CD4-positive, alpha-beta T cell (primary cell): ENCODE data around the gene RERE. TPM values are rescaled to one million over a fixed set of nuclear protein-coding genes. Genes with fewer than 3 reads are reported as not detected.

Experiments used
- ATAC-seq: fragments of 200-7000 bp; cut with Tn5 transposase; one replicate; pipeline ENCODE4 v1.10.0; 2022; ENCODE audit warnings: mild to moderate bottlenecking; ENCODE audit not compliant: poor library complexity
- CTCF ChIA-PET: fragments of 350-600 bp; sonication (Branson Sonifier 250); formaldehyde crosslinking; loops from one replicate; lab custom pipeline; 2021; ENCODE audit warnings: antibody characterized with exemption, inconsistent platforms; lab: Charles Lee
- POLR2A ChIA-PET: fragments of 350-600 bp; sonication (Branson Sonifier 250); formaldehyde crosslinking; loops from one replicate; lab custom pipeline; 2021; ENCODE audit warnings: antibody characterized with exemption, inconsistent platforms; lab: Charles Lee
- DNase-seq, 14 experiments: peaks; one replicate each; pipeline ENCODE4 v3.0.0-alpha.2; 2013 to 2020; ENCODE audit warnings: mixed read lengths in 2 of 14
- H3K27ac ChIP-seq, 2 donors: one replicate each; pipeline versions ENCODE4 v1.5.1 to v1.7.0; 2013; ENCODE audit warnings: low read length in 2 of 2, low read depth in 1 of 2, mild to moderate bottlenecking in 1 of 2
- H3K27me3 ChIP-seq, 2 experiments: 1 replicate in 1 of 2; 2 replicates in 1 of 2; pipeline versions ENCODE4 v1.6.1 to v1.7.0; 2013; ENCODE audit warnings: low read length in 2 of 2, control low read depth in 1 of 2, mild to moderate bottlenecking in 1 of 2, moderate library complexity in 1 of 2; ENCODE audit not compliant: insufficient read depth in 2 of 2, control insufficient read depth in 1 of 2
- H3K36me3 ChIP-seq: one replicate; pipeline ENCODE4 v1.6.1; 2013; ENCODE audit warnings: low read length, control low read depth; ENCODE audit not compliant: insufficient read depth
- H3K4me1 ChIP-seq: one replicate; pipeline ENCODE4 v1.6.1; 2013; ENCODE audit warnings: low read length, control low read depth; ENCODE audit not compliant: insufficient read depth
- H3K4me3 ChIP-seq: one replicate; pipeline ENCODE4 v1.5.1; 2013; ENCODE audit warnings: mild to moderate bottlenecking, low read length, moderate library complexity
- H3K9me3 ChIP-seq, 2 experiments: 1 replicate in 1 of 2; 2 replicates in 1 of 2; pipeline versions ENCODE4 v1.6.1 to v1.7.0; 2013; ENCODE audit warnings: low read length in 2 of 2, mild to moderate bottlenecking in 2 of 2, control low read depth in 1 of 2, moderate library complexity in 1 of 2; ENCODE audit not compliant: control insufficient read depth in 1 of 2, insufficient read depth in 1 of 2
- H3K27ac Mint-ChIP-seq: one replicate; pipeline ENCODE4 v1.8.0; 2020; ENCODE audit warnings: mixed read lengths
- H3K27me3 Mint-ChIP-seq: one replicate; pipeline ENCODE4 v1.8.0; 2021; ENCODE audit warnings: mixed read lengths
- H3K36me3 Mint-ChIP-seq: one replicate; pipeline ENCODE4 v1.8.0; 2021; ENCODE audit warnings: low read depth, mixed read lengths
- H3K4me1 Mint-ChIP-seq: one replicate; pipeline ENCODE4 v1.8.0; 2021; ENCODE audit warnings: low read depth, mixed read lengths
- H3K4me3 Mint-ChIP-seq: one replicate; pipeline ENCODE4 v1.8.0; 2020; ENCODE audit warnings: mild to moderate bottlenecking, mixed read lengths
- H3K9me3 Mint-ChIP-seq: one replicate; pipeline ENCODE4 v1.8.0; 2020; ENCODE audit warnings: mixed read lengths
- intact Hi-C, 2 experiments: fragments of 100-400 bp; cut with DNase I in 1 of 2; cut with micrococcal nuclease in 1 of 2; formaldehyde crosslinking; loops; one replicate each; pipeline versions ENCODE4 v1.15.1 to v1.9.0; 2023 to 2025; cut with DNase I, micrococcal nuclease
- total RNA-seq, 174 experiments: library from RNA in 2 of 174; stranded (reverse) in 2 of 174; gene quantifications; one replicate each; pipeline ENCODE4 v1.2.3 and lab custom pipeline; 2021 to 2026
- TF ChIP-seq, protein P1 (sequence below): fragments of 200-600 bp; IDR thresholded peaks from one replicate; pipeline ENCODE4 v1.8.0; 2022; ENCODE audit warnings: antibody characterized with exemption, mild to moderate bottlenecking

Gene RERE
- total RNA-seq, 2 experiments from 2014 or later = 78.4 to 84.0 TPM

DNA sequence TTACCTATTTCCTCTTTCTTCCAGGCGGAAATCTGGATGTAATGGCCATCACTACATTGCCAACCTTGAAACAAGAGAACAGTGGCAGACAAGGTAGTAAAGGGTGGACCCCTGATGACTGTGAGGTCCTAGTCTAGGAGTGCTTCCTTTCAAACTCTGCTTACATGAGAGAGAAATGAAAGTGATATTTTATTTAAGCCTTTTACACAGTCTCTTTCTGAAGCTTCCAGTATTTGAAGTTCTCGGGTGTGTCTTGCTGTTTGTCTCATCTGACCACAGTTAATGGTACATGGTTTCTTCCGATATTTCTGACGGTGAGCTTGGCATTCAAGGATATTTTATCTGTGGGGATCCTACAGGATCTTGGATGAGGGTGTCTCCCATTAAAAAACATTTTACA lies 284.3 kb downstream of the RERE start:
- POLR2A ChIA-PET = interaction anchor here (0.6 to 1.9 kb wide), 4 partner anchors 10 to 109 kb away, joined by 4 to 7 read pairs (median 4); no protein-coding TSS in a partner anchor
- Mint-ChIP-seq H3K4me3 (peak overlapping the region; percentile 64), H3K27me3 (no peaks in the 10 kb centered on the region), H3K9me3 (no peaks in the 10 kb centered on the region), H3K27ac (peak overlapping the region; percentile 86), H3K4me1 (peaks cover 26% of the 10 kb centered on the region), H3K36me3 (no peaks in the 10 kb centered on the region)
- CTCF ChIA-PET = interaction anchor here (1.2 kb wide), 1 partner anchor 193 kb away, joined by 3 read pairs; no protein-coding TSS in a partner anchor
- DNase-seq (peak in 1 of 14 experiments; percentile 30), ATAC-seq (peak; percentile 71)
- Histone ChIP-seq H3K4me3 (no peak overlapping the region), H3K9me3 (no peaks in the 10 kb centered on the region), H3K27ac (peak overlapping the region in 1 of 2 donors; percentile 37), H3K4me1 (no peaks in the 10 kb centered on the region), H3K27me3 (no peaks in the 10 kb centered on the region), H3K36me3 (no peaks in the 10 kb centered on the region)
- TF ChIP-seq, protein P1, sequence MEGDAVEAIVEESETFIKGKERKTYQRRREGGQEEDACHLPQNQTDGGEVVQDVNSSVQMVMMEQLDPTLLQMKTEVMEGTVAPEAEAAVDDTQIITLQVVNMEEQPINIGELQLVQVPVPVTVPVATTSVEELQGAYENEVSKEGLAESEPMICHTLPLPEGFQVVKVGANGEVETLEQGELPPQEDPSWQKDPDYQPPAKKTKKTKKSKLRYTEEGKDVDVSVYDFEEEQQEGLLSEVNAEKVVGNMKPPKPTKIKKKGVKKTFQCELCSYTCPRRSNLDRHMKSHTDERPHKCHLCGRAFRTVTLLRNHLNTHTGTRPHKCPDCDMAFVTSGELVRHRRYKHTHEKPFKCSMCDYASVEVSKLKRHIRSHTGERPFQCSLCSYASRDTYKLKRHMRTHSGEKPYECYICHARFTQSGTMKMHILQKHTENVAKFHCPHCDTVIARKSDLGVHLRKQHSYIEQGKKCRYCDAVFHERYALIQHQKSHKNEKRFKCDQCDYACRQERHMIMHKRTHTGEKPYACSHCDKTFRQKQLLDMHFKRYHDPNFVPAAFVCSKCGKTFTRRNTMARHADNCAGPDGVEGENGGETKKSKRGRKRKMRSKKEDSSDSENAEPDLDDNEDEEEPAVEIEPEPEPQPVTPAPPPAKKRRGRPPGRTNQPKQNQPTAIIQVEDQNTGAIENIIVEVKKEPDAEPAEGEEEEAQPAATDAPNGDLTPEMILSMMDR = no peak
- intact Hi-C loops = no loop called here

DNA sequence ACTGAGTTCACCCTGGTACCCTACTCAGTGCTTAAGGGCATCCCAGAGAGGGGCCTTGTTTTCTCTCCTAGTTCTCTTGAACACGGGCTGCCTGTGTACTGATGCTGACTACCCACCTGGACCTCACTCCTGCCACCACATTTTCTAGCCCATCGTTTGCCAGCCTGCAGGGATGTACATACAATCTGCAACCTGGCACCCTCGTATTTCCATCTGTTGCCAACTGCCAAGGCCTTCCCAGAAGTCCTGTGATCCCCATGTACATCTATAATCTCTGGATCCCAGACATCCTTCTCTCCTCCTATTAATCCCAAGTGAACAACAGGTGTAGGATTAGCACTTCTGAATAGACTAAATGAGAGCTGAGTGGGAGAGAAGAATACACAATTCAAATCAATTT lies 287.5 kb downstream of the RERE start:
- TF ChIP-seq, protein P1 = no peak
- Histone ChIP-seq H3K36me3 (no peaks in the 10 kb centered on the region), H3K4me1 (peaks cover 12% of the 10 kb centered on the region), H3K27me3 (no peaks in the 10 kb centered on the region), H3K9me3 (no peaks in the 10 kb centered on the region), H3K27ac (no peak overlapping the region), H3K4me3 (no peak overlapping the region)
- Mint-ChIP-seq H3K4me1 (peaks cover 31% of the 10 kb centered on the region), H3K4me3 (no peak overlapping the region), H3K36me3 (no peaks in the 10 kb centered on the region), H3K27ac (peak overlapping the region; percentile 55), H3K27me3 (no peaks in the 10 kb centered on the region), H3K9me3 (no peaks in the 10 kb centered on the region)
- intact Hi-C loops = loop anchor here (5.0 kb wide), 4 partner anchors 38 to 573 kb away; no protein-coding TSS in a partner anchor
- no peak for ATAC-seq
- POLR2A ChIA-PET = no interaction called here
- CTCF ChIA-PET = no interaction called here
- DNase-seq = no peak

DNA sequence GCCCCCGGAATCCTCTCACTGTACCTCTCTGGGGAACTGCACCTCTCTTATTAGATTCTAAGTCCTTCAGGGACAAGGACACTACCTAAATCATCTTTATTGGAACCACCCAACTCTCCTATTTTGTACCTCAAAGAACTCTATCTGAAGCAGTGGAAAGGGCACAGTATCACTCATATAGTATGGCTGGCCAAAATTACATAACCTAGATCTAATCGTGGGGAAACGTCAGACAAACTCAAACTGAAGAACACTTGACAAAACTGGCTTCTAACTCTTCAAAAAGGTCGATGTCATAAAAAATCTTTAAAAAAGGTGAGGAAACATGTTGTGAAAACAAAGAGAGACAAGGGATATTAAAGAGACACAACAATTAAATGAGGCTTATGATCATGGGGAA lies 289.5 kb downstream of the RERE start:
- no peaks in the 10 kb centered on the region for H3K9me3 Mint-ChIP-seq
- ChIA-PET CTCF (no interaction called here), POLR2A (no interaction called here)
- intact Hi-C loops = loop anchor here (2.0 to 5.0 kb wide), 5 partner anchors 36 to 571 kb away; no protein-coding TSS in a partner anchor
- TF ChIP-seq, protein P1 = no peak
- Histone ChIP-seq H3K27ac (peak overlapping the region in 1 of 2 donors; percentile 10), H3K4me3 (no peak overlapping the region), H3K4me1 (peaks cover 25% of the 10 kb centered on the region), H3K36me3 (no peaks in the 10 kb centered on the region), H3K9me3 (no peaks in the 10 kb centered on the region), H3K27me3 (no peaks in the 10 kb centered on the region)
- H3K27me3 Mint-ChIP-seq = no peaks in the 10 kb centered on the region
- DNase-seq (no peak), ATAC-seq (no peak)
- no peak overlapping the region for H3K27ac Mint-ChIP-seq
- no peak overlapping the region for H3K4me3 Mint-ChIP-seq
- peaks cover 13% of the 10 kb centered on the region for H3K4me1 Mint-ChIP-seq
- H3K36me3 Mint-ChIP-seq = peaks cover 9% of the 10 kb centered on the region
